IMR-90 (cell line): ENCODE measurements around the gene PTPRG. TPM values are rescaled to one million over a fixed set of nuclear protein-coding genes. Genes with fewer than 3 reads are reported as not detected.

Experiments
- ATAC-seq: fragments of 200-7000 bp; cut with Tn5 transposase; 2 replicates; pipeline ENCODE4 v1.9.1; 2020; ENCODE audit warnings: low read depth, mild to moderate bottlenecking, moderate library complexity
- BruUV-seq: library from RNA; stranded (reverse); fragments of 400-500 nt; replicated peaks from 2 replicates; lab custom pipeline; 2021; lab: Mats Ljungman, UMichigan
- CTCF ChIA-PET: fragments of 300-600 bp; formaldehyde crosslinking; extraction: SDS; loops from one replicate; lab custom pipeline; 2021; ENCODE audit warnings: antibody characterized with exemption; lab: Yijun Ruan, JAX
- POLR2A ChIA-PET: fragments of 300-600 bp; sonication (Branson Sonifier 250); formaldehyde crosslinking; loops from one replicate; lab custom pipeline; 2022; ENCODE audit warnings: antibody characterized with exemption; ENCODE audit not compliant: unreplicated experiment; lab: Charles Lee
- DNase-seq: peaks from one replicate; pipeline ENCODE4 v3.0.0; 2013
- H2AFZ ChIP-seq: replicated peaks from 2 replicates; pipeline ENCODE3; 2013; ENCODE audit warnings: low read length, mild to moderate bottlenecking; ENCODE audit not compliant: poor library complexity
- H2AK5ac ChIP-seq: 2 replicates; pipeline ENCODE4 v1.6.1; 2013; ENCODE audit warnings: low read depth, low read length, inconsistent platforms
- H2AK9ac ChIP-seq: replicated peaks from 2 replicates; pipeline ENCODE3; 2013; ENCODE audit warnings: mild to moderate bottlenecking, low read depth, low read length, moderate library complexity; ENCODE audit not compliant: poor library complexity
- H2BK120ac ChIP-seq: 2 replicates; pipeline ENCODE4 v1.6.1; 2013; ENCODE audit warnings: low read depth, low read length, inconsistent platforms
- H2BK15ac ChIP-seq: 3 replicates; pipeline ENCODE4 v1.6.1; 2013; ENCODE audit warnings: low read depth, low read length, inconsistent platforms
- H2BK20ac ChIP-seq: 2 replicates; pipeline ENCODE4 v1.6.1; 2013; ENCODE audit warnings: low read depth, mild to moderate bottlenecking, inconsistent platforms, low read length, moderate library complexity
- H2BK5ac ChIP-seq: 2 replicates; pipeline ENCODE4 v1.6.1; 2013; ENCODE audit warnings: mild to moderate bottlenecking, low read depth, low read length, inconsistent platforms; ENCODE audit not compliant: poor library complexity, severe bottlenecking
- H3K14ac ChIP-seq: replicated peaks from 2 replicates; pipeline ENCODE4 v1.6.1; 2013; ENCODE audit warnings: low read depth, low read length, inconsistent platforms
- H3K18ac ChIP-seq: 2 replicates; pipeline ENCODE4 v1.6.1; 2013; ENCODE audit warnings: low read depth, low read length, control low read depth
- H3K23ac ChIP-seq: 2 replicates; pipeline ENCODE4 v1.6.1; 2013; ENCODE audit warnings: low read depth, low read length, inconsistent platforms
- H3K27ac ChIP-seq: 2 replicates; pipeline ENCODE4 v1.5.1; 2013; ENCODE audit warnings: mild to moderate bottlenecking, control low read depth, low read length; ENCODE audit not compliant: insufficient read depth
- H3K27me3 ChIP-seq: 2 replicates; pipeline ENCODE4 v1.6.1; 2013; ENCODE audit warnings: low read length; ENCODE audit not compliant: control insufficient read depth, insufficient read depth
- H3K36me3 ChIP-seq: 2 replicates; pipeline ENCODE4 v1.6.1; 2013; ENCODE audit warnings: low read length, mixed read lengths; ENCODE audit not compliant: control insufficient read depth, insufficient read depth
- H3K4ac ChIP-seq: 2 replicates; pipeline ENCODE4 v1.6.1; 2013; ENCODE audit warnings: low read depth, low read length, inconsistent platforms
- H3K4me1 ChIP-seq: 2 replicates; pipeline ENCODE4 v1.6.1; 2013; ENCODE audit warnings: low read length, mixed read lengths; ENCODE audit not compliant: control insufficient read depth, insufficient read depth
- H3K4me2 ChIP-seq: 2 replicates; pipeline ENCODE4 v1.6.1; 2013; ENCODE audit warnings: low read depth, mild to moderate bottlenecking, control low read depth, low read length, moderate library complexity
- H3K4me3 ChIP-seq: 2 replicates; pipeline ENCODE4 v1.5.1; 2013; ENCODE audit warnings: low read depth, mild to moderate bottlenecking, control low read depth, low read length, moderate library complexity; ENCODE audit not compliant: insufficient read depth
- H3K56ac ChIP-seq: 2 replicates; pipeline ENCODE4 v1.6.1; 2013; ENCODE audit warnings: low read length, inconsistent platforms; ENCODE audit not compliant: insufficient read depth; ENCODE audit errors: extremely low read depth
- H3K79me1 ChIP-seq, 2 experiments: 2 replicates each; pipeline ENCODE4 v1.6.1; 2013; ENCODE audit warnings: low read length in 2 of 2, inconsistent platforms in 1 of 2, low read depth in 1 of 2
- H3K9ac ChIP-seq: 2 replicates; pipeline ENCODE4 v1.6.1; 2013; ENCODE audit warnings: low read depth, low read length, control low read depth
- H3K9me1 ChIP-seq: 2 replicates; pipeline ENCODE4 v1.6.1; 2013; ENCODE audit warnings: low read length, inconsistent platforms; ENCODE audit not compliant: insufficient read depth
- H3K9me3 ChIP-seq: 2 replicates; pipeline ENCODE4 v1.6.1; 2013; ENCODE audit warnings: low read length; ENCODE audit not compliant: control insufficient read depth, insufficient read depth
- H4K20me1 ChIP-seq: 2 replicates; pipeline ENCODE4 v1.6.1; 2013; ENCODE audit warnings: low read length, inconsistent platforms; ENCODE audit not compliant: insufficient read depth
- H4K5ac ChIP-seq: 2 replicates; pipeline ENCODE4 v1.6.1; 2013; ENCODE audit warnings: mild to moderate bottlenecking, low read depth, low read length, control low read depth
- H4K8ac ChIP-seq, 2 experiments: 2 replicates each; pipeline ENCODE4 v1.6.1; 2013; ENCODE audit warnings: low read depth in 2 of 2, low read length in 2 of 2, control low read depth in 1 of 2, inconsistent platforms in 1 of 2
- H4K91ac ChIP-seq: 2 replicates; pipeline ENCODE4 v1.6.1; 2013; ENCODE audit warnings: low read depth, low read length, inconsistent platforms; ENCODE audit not compliant: insufficient read depth
- BHLHE40 ChIP-seq: fragments of 150-350 bp; IDR thresholded peaks from 2 replicates; pipeline ENCODE4 v1.6.1; 2016; ENCODE audit warnings: mild to moderate bottlenecking, low read depth, low read length
- CEBPB ChIP-seq: IDR thresholded peaks from 2 replicates; pipeline ENCODE4 v1.6.1; 2012; ENCODE audit warnings: low read depth, low read length, improper control_type of control experiment
- CHD1 ChIP-seq: IDR thresholded peaks from 2 replicates; pipeline ENCODE4 v1.6.1; 2012; ENCODE audit warnings: low read depth, low read length, improper control_type of control experiment
- CTCF ChIP-seq: conservative IDR thresholded peaks from 2 replicates; pipeline ENCODE4 v1.5.1; 2012; ENCODE audit warnings: mild to moderate bottlenecking, low read depth, low read length, improper control_type of control experiment
- ELK1 ChIP-seq: fragments of 150-350 bp; IDR thresholded peaks from 2 replicates; pipeline ENCODE4 v1.6.1; 2016; ENCODE audit warnings: low read depth, mild to moderate bottlenecking, low read length, moderate library complexity, borderline replicate concordance
- FOS ChIP-seq: fragments of 150-350 bp; IDR thresholded peaks from 2 replicates; pipeline ENCODE4 v1.6.1; 2016; ENCODE audit warnings: low read depth, low read length
- MAFK ChIP-seq: IDR thresholded peaks from 2 replicates; pipeline ENCODE4 v1.6.1; 2012; ENCODE audit warnings: low read depth, low read length, improper control_type of control experiment
- MAZ ChIP-seq: IDR thresholded peaks from 2 replicates; pipeline ENCODE4 v1.6.1; 2012; ENCODE audit warnings: low read depth, mild to moderate bottlenecking, low read length, improper control_type of control experiment, moderate library complexity, borderline replicate concordance
- MXI1 ChIP-seq: IDR thresholded peaks from 2 replicates; pipeline ENCODE4 v1.6.1; 2012; ENCODE audit warnings: low read depth, mild to moderate bottlenecking, low read length, moderate library complexity, borderline replicate concordance
- NFE2L2 ChIP-seq: fragments of 150-350 bp; IDR thresholded peaks from 2 replicates; pipeline ENCODE4 v1.6.1; 2016; ENCODE audit warnings: low read depth, mild to moderate bottlenecking, low read length
- POLR2A ChIP-seq: IDR thresholded peaks from 2 replicates; pipeline ENCODE4 v1.6.1; 2012; ENCODE audit warnings: mild to moderate bottlenecking, low read depth, low read length
- RAD21 ChIP-seq: IDR thresholded peaks from 2 replicates; pipeline ENCODE4 v1.6.1; 2012; ENCODE audit warnings: low read length, improper control_type of control experiment
- RCOR1 ChIP-seq: IDR thresholded peaks from 2 replicates; pipeline ENCODE4 v1.6.1; 2012; ENCODE audit warnings: mild to moderate bottlenecking, low read length, improper control_type of control experiment; ENCODE audit not compliant: insufficient replicate concordance
- RFX5 ChIP-seq: IDR thresholded peaks from 2 replicates; pipeline ENCODE4 v1.8.0; 2012; ENCODE audit warnings: low read depth, mild to moderate bottlenecking, low read length, moderate library complexity
- SMC3 ChIP-seq: fragments of 150-350 bp; IDR thresholded peaks from 2 replicates; pipeline ENCODE4 v1.6.1; 2016; ENCODE audit warnings: low read depth, mild to moderate bottlenecking, antibody characterized with exemption, low read length, moderate library complexity
- USF2 ChIP-seq: fragments of 150-350 bp; IDR thresholded peaks from 2 replicates; pipeline ENCODE4 v1.6.1; 2017; ENCODE audit warnings: mild to moderate bottlenecking, antibody characterized with exemption, low read length, low read depth
- WGBS, 2 experiments: methylation state at CpG; one replicate each; pipeline versions ENCODE4 v1.1.5 to v1.1.7; 2013; ENCODE audit warnings: missing lambda C conversion rate in 2 of 2; ENCODE audit not compliant: insufficient read length in 1 of 2; ENCODE audit errors: extremely low coverage in 2 of 2; 5-methylcytosine and 5-hydroxymethylcytosine counted together
- dilution Hi-C: fragments of 300-500 bp; cut with HindIII; formaldehyde crosslinking; loops from one replicate; pipeline ENCODE4 v1.14.3; 2018; ENCODE audit warnings: low sequenced_read_pairs; ENCODE audit not compliant: unreplicated experiment
- in situ Hi-C: fragments of 300-500 bp; cut with MboI; formaldehyde crosslinking; loops from 3 replicates; pipeline ENCODE4 v1.14.3; 2019; ENCODE audit warnings: low sequenced_read_pairs, inconsistent platforms, mixed read lengths
- intact Hi-C: fragments of 100-400 bp; cut with micrococcal nuclease; formaldehyde crosslinking; loops from 2 replicates; pipeline ENCODE4 v1.10.0; 2022
- polyA plus RNA-seq, 3 experiments: library from polyadenylated mRNA; depleted of rRNA; stranded (reverse); fragments of >200 nt; gene quantifications; 2 replicates each; pipeline ENCODE4 v1.2.3, GENCODE V29; 2012; ENCODE audit warnings: low replicate concordance in 1 of 3
- total RNA-seq: library from RNA; depleted of rRNA; stranded (reverse); fragments of >200 nt; gene quantifications from 2 replicates; pipeline ENCODE4 v1.2.3, GENCODE V29; 2012

The PTPRG gene
- total and polyA plus RNA-seq, 2 of the 4 experiments (the other 2 are of a cell fraction): 7.7 to 31.0 TPM

- H3K14ac ChIP-seq: no peak overlapping the region
- H3K23ac ChIP-seq: no peak overlapping the region
- no peak for ATAC-seq
- no peak overlapping the region for H3K4me3 ChIP-seq
- no peak overlapping the region for H3K27ac ChIP-seq
- H4K20me1 ChIP-seq: no peaks in the 10 kb centered on the region
- H3K79me1 ChIP-seq: 0 out of 4 replicates have a peak, but pooled peaks cover 0 to 2% of the 10 kb centered on the region in 2 experiments
- POLR2A ChIA-PET: no interaction called here
- no peak overlapping the region for H3K18ac ChIP-seq
- no peak overlapping the region for H2AK5ac ChIP-seq
- dilution Hi-C loops (no loop called here), in situ Hi-C loops (no loop called here), intact Hi-C loops (no loop called here)
- H4K5ac ChIP-seq: no peak overlapping the region
- no peak for DNase-seq
- no peaks in the 10 kb centered on the region for H3K9me3 ChIP-seq
- CTCF ChIA-PET: no interaction called here
- H2BK20ac ChIP-seq: no peak overlapping the region
- H3K56ac ChIP-seq: no peak overlapping the region
- no peak overlapping the region for H2BK5ac ChIP-seq
- H3K9me1 ChIP-seq: no peaks in the 10 kb centered on the region
- no peak overlapping the region for H3K4me2 ChIP-seq
- no TSS peak for BruUV-seq
- no peak overlapping the region for H3K4ac ChIP-seq
- no peak overlapping the region for H4K91ac ChIP-seq
- TF ChIP-seq SMC3: no peak
- no peak for TF ChIP-seq CHD1
- no peak for TF ChIP-seq RFX5
- TF ChIP-seq MXI1: no peak
- TF ChIP-seq RAD21: no peak
- TF ChIP-seq CEBPB: no peak
- TF ChIP-seq POLR2A: no peak
- no peak for TF ChIP-seq NFE2L2
- no peak for TF ChIP-seq RCOR1
- no peak for TF ChIP-seq USF2
- TF ChIP-seq CTCF: no peak
- no peak for TF ChIP-seq BHLHE40
- TF ChIP-seq MAZ: no peak
- TF ChIP-seq ELK1: no peak
- TF ChIP-seq FOS: no peak
- TF ChIP-seq MAFK: no peak
- no peak overlapping the region for H2BK120ac ChIP-seq
- H3K27me3 ChIP-seq: no peaks in the 10 kb centered on the region
- H2AK9ac ChIP-seq: no peak overlapping the region
- H4K8ac ChIP-seq: no peak overlapping the region
- H3K4me1 ChIP-seq: peaks cover 3% of the 10 kb centered on the region; the same call in 1 of the 2 replicates
- no CpG with 5 or more reads among the region's 4 CpGs for whole genome bisulfite sequencing, 2 experiments
- no peak overlapping the region for H3K9ac ChIP-seq
- no peak overlapping the region for H2BK15ac ChIP-seq
- no peak overlapping the region for H2AFZ ChIP-seq
- H3K36me3 ChIP-seq: no peaks in the 10 kb centered on the region; the same call in 1 of the 2 replicates
Observed at GRCh38 chr3:62144482-62144881, 583.1 kb downstream of the PTPRG start.
